IMR-90 (cell line): ENCODE data around the gene AIFM2. TPM values are rescaled to one million over a fixed set of nuclear protein-coding genes. Genes with fewer than 3 reads are reported as not detected.
A peak's percentile ranks its signal among the peaks of the same experiment; 100 is the strongest.

Source experiments
- ATAC-seq: fragments of 200-7000 bp; cut with Tn5 transposase; 2 replicates; pipeline ENCODE4 v1.9.1; 2020; ENCODE audit warnings: low read depth, mild to moderate bottlenecking, moderate library complexity
- BruUV-seq: library from RNA; stranded (reverse); fragments of 400-500 nt; replicated peaks from 2 replicates; lab custom pipeline; 2021; lab: Mats Ljungman, UMichigan
- CTCF ChIA-PET: fragments of 300-600 bp; formaldehyde crosslinking; extraction: SDS; loops from one replicate; lab custom pipeline; 2021; ENCODE audit warnings: antibody characterized with exemption; lab: Yijun Ruan, JAX
- POLR2A ChIA-PET: fragments of 300-600 bp; sonication (Branson Sonifier 250); formaldehyde crosslinking; loops from one replicate; lab custom pipeline; 2022; ENCODE audit warnings: antibody characterized with exemption; ENCODE audit not compliant: unreplicated experiment; lab: Charles Lee
- DNase-seq: peaks from one replicate; pipeline ENCODE4 v3.0.0; 2013
- H2AFZ ChIP-seq: replicated peaks from 2 replicates; pipeline ENCODE3; 2013; ENCODE audit warnings: low read length, mild to moderate bottlenecking; ENCODE audit not compliant: poor library complexity
- H2AK5ac ChIP-seq: 2 replicates; pipeline ENCODE4 v1.6.1; 2013; ENCODE audit warnings: low read depth, low read length, inconsistent platforms
- H2AK9ac ChIP-seq: replicated peaks from 2 replicates; pipeline ENCODE3; 2013; ENCODE audit warnings: mild to moderate bottlenecking, low read depth, low read length, moderate library complexity; ENCODE audit not compliant: poor library complexity
- H2BK120ac ChIP-seq: 2 replicates; pipeline ENCODE4 v1.6.1; 2013; ENCODE audit warnings: low read depth, low read length, inconsistent platforms
- H2BK15ac ChIP-seq: 3 replicates; pipeline ENCODE4 v1.6.1; 2013; ENCODE audit warnings: low read depth, low read length, inconsistent platforms
- H2BK20ac ChIP-seq: 2 replicates; pipeline ENCODE4 v1.6.1; 2013; ENCODE audit warnings: low read depth, mild to moderate bottlenecking, inconsistent platforms, low read length, moderate library complexity
- H2BK5ac ChIP-seq: 2 replicates; pipeline ENCODE4 v1.6.1; 2013; ENCODE audit warnings: mild to moderate bottlenecking, low read depth, low read length, inconsistent platforms; ENCODE audit not compliant: poor library complexity, severe bottlenecking
- H3K14ac ChIP-seq: replicated peaks from 2 replicates; pipeline ENCODE4 v1.6.1; 2013; ENCODE audit warnings: low read depth, low read length, inconsistent platforms
- H3K18ac ChIP-seq: 2 replicates; pipeline ENCODE4 v1.6.1; 2013; ENCODE audit warnings: low read depth, low read length, control low read depth
- H3K23ac ChIP-seq: 2 replicates; pipeline ENCODE4 v1.6.1; 2013; ENCODE audit warnings: low read depth, low read length, inconsistent platforms
- H3K27ac ChIP-seq: 2 replicates; pipeline ENCODE4 v1.5.1; 2013; ENCODE audit warnings: mild to moderate bottlenecking, control low read depth, low read length; ENCODE audit not compliant: insufficient read depth
- H3K27me3 ChIP-seq: 2 replicates; pipeline ENCODE4 v1.6.1; 2013; ENCODE audit warnings: low read length; ENCODE audit not compliant: control insufficient read depth, insufficient read depth
- H3K36me3 ChIP-seq: 2 replicates; pipeline ENCODE4 v1.6.1; 2013; ENCODE audit warnings: low read length, mixed read lengths; ENCODE audit not compliant: control insufficient read depth, insufficient read depth
- H3K4ac ChIP-seq: 2 replicates; pipeline ENCODE4 v1.6.1; 2013; ENCODE audit warnings: low read depth, low read length, inconsistent platforms
- H3K4me1 ChIP-seq: 2 replicates; pipeline ENCODE4 v1.6.1; 2013; ENCODE audit warnings: low read length, mixed read lengths; ENCODE audit not compliant: control insufficient read depth, insufficient read depth
- H3K4me2 ChIP-seq: 2 replicates; pipeline ENCODE4 v1.6.1; 2013; ENCODE audit warnings: low read depth, mild to moderate bottlenecking, control low read depth, low read length, moderate library complexity
- H3K4me3 ChIP-seq: 2 replicates; pipeline ENCODE4 v1.5.1; 2013; ENCODE audit warnings: low read depth, mild to moderate bottlenecking, control low read depth, low read length, moderate library complexity; ENCODE audit not compliant: insufficient read depth
- H3K56ac ChIP-seq: 2 replicates; pipeline ENCODE4 v1.6.1; 2013; ENCODE audit warnings: low read length, inconsistent platforms; ENCODE audit not compliant: insufficient read depth; ENCODE audit errors: extremely low read depth
- H3K79me1 ChIP-seq, 2 experiments: 2 replicates each; pipeline ENCODE4 v1.6.1; 2013; ENCODE audit warnings: low read length in 2 of 2, inconsistent platforms in 1 of 2, low read depth in 1 of 2
- H3K9ac ChIP-seq: 2 replicates; pipeline ENCODE4 v1.6.1; 2013; ENCODE audit warnings: low read depth, low read length, control low read depth
- H3K9me1 ChIP-seq: 2 replicates; pipeline ENCODE4 v1.6.1; 2013; ENCODE audit warnings: low read length, inconsistent platforms; ENCODE audit not compliant: insufficient read depth
- H3K9me3 ChIP-seq: 2 replicates; pipeline ENCODE4 v1.6.1; 2013; ENCODE audit warnings: low read length; ENCODE audit not compliant: control insufficient read depth, insufficient read depth
- H4K20me1 ChIP-seq: 2 replicates; pipeline ENCODE4 v1.6.1; 2013; ENCODE audit warnings: low read length, inconsistent platforms; ENCODE audit not compliant: insufficient read depth
- H4K5ac ChIP-seq: 2 replicates; pipeline ENCODE4 v1.6.1; 2013; ENCODE audit warnings: mild to moderate bottlenecking, low read depth, low read length, control low read depth
- H4K8ac ChIP-seq, 2 experiments: 2 replicates each; pipeline ENCODE4 v1.6.1; 2013; ENCODE audit warnings: low read depth in 2 of 2, low read length in 2 of 2, control low read depth in 1 of 2, inconsistent platforms in 1 of 2
- H4K91ac ChIP-seq: 2 replicates; pipeline ENCODE4 v1.6.1; 2013; ENCODE audit warnings: low read depth, low read length, inconsistent platforms; ENCODE audit not compliant: insufficient read depth
- POLR2A ChIP-seq: IDR thresholded peaks from 2 replicates; pipeline ENCODE4 v1.6.1; 2012; ENCODE audit warnings: mild to moderate bottlenecking, low read depth, low read length
- WGBS, 2 experiments: methylation state at CpG; one replicate each; pipeline versions ENCODE4 v1.1.5 to v1.1.7; 2013; ENCODE audit warnings: missing lambda C conversion rate in 2 of 2; ENCODE audit not compliant: insufficient read length in 1 of 2; ENCODE audit errors: extremely low coverage in 2 of 2; 5-methylcytosine and 5-hydroxymethylcytosine counted together
- dilution Hi-C: fragments of 300-500 bp; cut with HindIII; formaldehyde crosslinking; loops from one replicate; pipeline ENCODE4 v1.14.3; 2018; ENCODE audit warnings: low sequenced_read_pairs; ENCODE audit not compliant: unreplicated experiment
- in situ Hi-C: fragments of 300-500 bp; cut with MboI; formaldehyde crosslinking; loops from 3 replicates; pipeline ENCODE4 v1.14.3; 2019; ENCODE audit warnings: low sequenced_read_pairs, inconsistent platforms, mixed read lengths
- intact Hi-C: fragments of 100-400 bp; cut with micrococcal nuclease; formaldehyde crosslinking; loops from 2 replicates; pipeline ENCODE4 v1.10.0; 2022
- polyA plus RNA-seq, 3 experiments: library from polyadenylated mRNA; depleted of rRNA; stranded (reverse); fragments of >200 nt; gene quantifications; 2 replicates each; pipeline ENCODE4 v1.2.3, GENCODE V29; 2012; ENCODE audit warnings: low replicate concordance in 1 of 3
- total RNA-seq: library from RNA; depleted of rRNA; stranded (reverse); fragments of >200 nt; gene quantifications from 2 replicates; pipeline ENCODE4 v1.2.3, GENCODE V29; 2012

Gene AIFM2
- total and polyA plus RNA-seq, 2 of the 4 experiments (the other 2 are of a cell fraction), result 2.0 to 4.6 TPM

DNA sequence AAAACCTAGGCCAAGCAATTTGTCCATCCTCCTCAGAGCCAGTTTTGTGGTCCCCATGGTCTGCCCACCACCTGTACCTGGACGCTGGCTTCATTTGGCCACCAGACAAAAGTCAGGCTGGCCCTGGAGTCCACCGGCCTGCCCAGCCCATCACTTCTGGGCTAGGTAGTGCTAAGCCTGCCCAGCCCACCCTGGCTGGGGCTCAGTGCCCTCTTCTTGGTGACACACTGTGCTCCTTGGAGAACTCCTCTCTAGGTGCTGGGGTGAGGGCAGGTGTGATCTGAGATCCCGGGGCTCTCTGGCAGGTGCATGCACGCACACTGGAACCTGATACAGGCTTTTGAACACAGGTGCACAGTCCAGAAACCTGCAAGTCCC lies 1.1 kb downstream of the AIFM2 start:
- dilution Hi-C loops (no loop called here), intact Hi-C loops (no loop called here), in situ Hi-C loops (loop anchor here (10.0 kb wide), 1 partner anchor 233 kb away; no protein-coding TSS in a partner anchor)
- Histone ChIP-seq H3K23ac (peak overlapping the region; percentile 98), H2BK5ac (peak overlapping the region; percentile 16), H3K9ac (no peak overlapping the region), H3K9me1 (peaks cover 19% of the 10 kb centered on the region), H2AK9ac (peak overlapping the region; percentile 97), H4K20me1 (0 out of 2 replicates have a peak, but pooled peaks cover 7% of the 10 kb centered on the region), H3K18ac (no peak overlapping the region), H3K27ac (peak overlapping the region; percentile 7; the same call in 1 of the 2 replicates), H2BK20ac (no peak overlapping the region), H2AFZ (peak overlapping the region; percentile 53), H3K4ac (no peak overlapping the region), H4K8ac (peak overlapping the region; percentile 64 to 86; a peak in 2 of 4 replicates), H2BK15ac (peak overlapping the region; percentile 70; the same call in 1 of the 3 replicates), H3K36me3 (peaks cover 5% of the 10 kb centered on the region; the same call in 1 of the 2 replicates), H3K27me3 (no peaks in the 10 kb centered on the region), H3K4me1 (peaks cover 17% of the 10 kb centered on the region), H2BK120ac (0 out of 2 replicates have a peak overlapping the region, but pooled peaks have one; percentile 60), H3K9me3 (no peaks in the 10 kb centered on the region), H3K14ac (peak overlapping the region; percentile 95), H2AK5ac (peak overlapping the region; percentile 86), H4K91ac (peak overlapping the region; percentile 93), H3K4me3 (no peak overlapping the region), H3K4me2 (peak overlapping the region; percentile 87), H3K79me1 (peaks cover 16 to 48% of the 10 kb centered on the region in 2 experiments), H3K56ac (no peak overlapping the region), H4K5ac (peak overlapping the region; percentile 74)
- BruUV-seq, result no TSS peak
- no CpG with 5 or more reads among the region's 4 CpGs for WGBS, 2 experiments
- DNase-seq (no peak), ATAC-seq (no peak)
- CTCF ChIA-PET, result interaction anchor here (1.4 kb wide), 1 partner anchor 15 kb away, joined by 6 read pairs; the partner anchor contains the start of gene TYSND1
- TF ChIP-seq POLR2A, result no peak
- POLR2A ChIA-PET, result no interaction called here
